Myocyte (in vitro differentiated cells): ENCODE data around the gene DISP2. TPM values are rescaled to one million over a fixed set of nuclear protein-coding genes. Genes with fewer than 3 reads are reported as not detected.

Source experiments
- DNase-seq: peaks from one replicate; pipeline ENCODE4 v3.0.0-alpha.2; 2012; ENCODE audit warnings: low read depth
- polyA plus RNA-seq: library from polyadenylated mRNA; unstranded; fragments of >200 nt; gene quantifications from one replicate; pipeline ENCODE4 v1.2.1, GENCODE V29; 2012; ENCODE audit warnings: missing spikeins
- total RNA-seq: library from RNA; depleted of rRNA; stranded (reverse); fragments of >200 nt; gene quantifications from 2 replicates; pipeline ENCODE4 v1.2.3, GENCODE V29; 2014

The DISP2 gene, protein sequence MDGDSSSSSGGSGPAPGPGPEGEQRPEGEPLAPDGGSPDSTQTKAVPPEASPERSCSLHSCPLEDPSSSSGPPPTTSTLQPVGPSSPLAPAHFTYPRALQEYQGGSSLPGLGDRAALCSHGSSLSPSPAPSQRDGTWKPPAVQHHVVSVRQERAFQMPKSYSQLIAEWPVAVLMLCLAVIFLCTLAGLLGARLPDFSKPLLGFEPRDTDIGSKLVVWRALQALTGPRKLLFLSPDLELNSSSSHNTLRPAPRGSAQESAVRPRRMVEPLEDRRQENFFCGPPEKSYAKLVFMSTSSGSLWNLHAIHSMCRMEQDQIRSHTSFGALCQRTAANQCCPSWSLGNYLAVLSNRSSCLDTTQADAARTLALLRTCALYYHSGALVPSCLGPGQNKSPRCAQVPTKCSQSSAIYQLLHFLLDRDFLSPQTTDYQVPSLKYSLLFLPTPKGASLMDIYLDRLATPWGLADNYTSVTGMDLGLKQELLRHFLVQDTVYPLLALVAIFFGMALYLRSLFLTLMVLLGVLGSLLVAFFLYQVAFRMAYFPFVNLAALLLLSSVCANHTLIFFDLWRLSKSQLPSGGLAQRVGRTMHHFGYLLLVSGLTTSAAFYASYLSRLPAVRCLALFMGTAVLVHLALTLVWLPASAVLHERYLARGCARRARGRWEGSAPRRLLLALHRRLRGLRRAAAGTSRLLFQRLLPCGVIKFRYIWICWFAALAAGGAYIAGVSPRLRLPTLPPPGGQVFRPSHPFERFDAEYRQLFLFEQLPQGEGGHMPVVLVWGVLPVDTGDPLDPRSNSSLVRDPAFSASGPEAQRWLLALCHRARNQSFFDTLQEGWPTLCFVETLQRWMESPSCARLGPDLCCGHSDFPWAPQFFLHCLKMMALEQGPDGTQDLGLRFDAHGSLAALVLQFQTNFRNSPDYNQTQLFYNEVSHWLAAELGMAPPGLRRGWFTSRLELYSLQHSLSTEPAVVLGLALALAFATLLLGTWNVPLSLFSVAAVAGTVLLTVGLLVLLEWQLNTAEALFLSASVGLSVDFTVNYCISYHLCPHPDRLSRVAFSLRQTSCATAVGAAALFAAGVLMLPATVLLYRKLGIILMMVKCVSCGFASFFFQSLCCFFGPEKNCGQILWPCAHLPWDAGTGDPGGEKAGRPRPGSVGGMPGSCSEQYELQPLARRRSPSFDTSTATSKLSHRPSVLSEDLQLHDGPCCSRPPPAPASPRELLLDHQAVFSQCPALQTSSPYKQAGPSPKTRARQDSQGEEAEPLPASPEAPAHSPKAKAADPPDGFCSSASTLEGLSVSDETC (N-terminal part only)
- 1.6 and 3.5 TPM in 2 replicates for total RNA-seq
- 3.1 TPM for polyA plus RNA-seq

DNA sequence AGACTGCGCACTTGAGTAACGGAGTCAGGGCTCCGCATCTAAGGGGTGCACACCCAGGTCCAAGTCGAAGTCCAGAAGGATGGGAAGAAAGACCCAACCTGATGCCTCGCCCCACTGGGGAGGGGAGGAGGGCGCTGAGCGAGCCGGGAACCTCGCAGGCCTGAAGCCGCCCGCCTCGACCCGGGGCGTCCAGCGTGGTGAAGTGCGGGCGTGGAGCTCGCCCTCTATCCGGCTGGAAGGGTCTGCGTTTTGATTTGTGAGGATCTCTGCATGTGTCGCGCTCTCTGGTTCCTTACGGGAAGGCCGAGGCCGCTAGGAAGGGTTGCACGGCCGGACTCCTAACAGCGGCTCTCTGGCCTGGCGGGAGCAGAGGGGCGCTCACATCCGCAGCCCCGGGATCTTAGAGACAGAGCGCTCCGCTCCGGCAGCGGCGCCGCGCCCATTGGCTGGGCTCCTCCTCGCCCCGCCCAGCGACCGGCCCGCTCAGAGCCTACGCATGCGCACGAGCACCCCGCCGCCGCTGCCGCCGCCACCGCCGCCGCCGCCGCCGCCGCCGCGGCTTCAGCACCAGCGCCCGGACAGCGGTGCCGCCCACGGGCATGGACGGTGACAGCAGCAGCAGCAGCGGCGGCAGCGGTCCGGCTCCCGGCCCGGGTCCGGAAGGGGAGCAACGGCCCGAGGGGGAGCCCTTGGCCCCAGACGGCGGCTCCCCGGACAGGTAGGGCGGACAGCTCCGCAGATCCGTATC is at the start of gene DISP2:
Gene DISP2 (plus strand): TSS at position 497 of the 748 bp plus-strand sequence. CDS start 103 bp downstream, at position 600.
- DNase-seq, result peak; percentile 83

GRCh38 chr15:40309344-40309862 is 48.6 kb upstream of the DISP2 start:
- no peak for DNase-seq

DNA sequence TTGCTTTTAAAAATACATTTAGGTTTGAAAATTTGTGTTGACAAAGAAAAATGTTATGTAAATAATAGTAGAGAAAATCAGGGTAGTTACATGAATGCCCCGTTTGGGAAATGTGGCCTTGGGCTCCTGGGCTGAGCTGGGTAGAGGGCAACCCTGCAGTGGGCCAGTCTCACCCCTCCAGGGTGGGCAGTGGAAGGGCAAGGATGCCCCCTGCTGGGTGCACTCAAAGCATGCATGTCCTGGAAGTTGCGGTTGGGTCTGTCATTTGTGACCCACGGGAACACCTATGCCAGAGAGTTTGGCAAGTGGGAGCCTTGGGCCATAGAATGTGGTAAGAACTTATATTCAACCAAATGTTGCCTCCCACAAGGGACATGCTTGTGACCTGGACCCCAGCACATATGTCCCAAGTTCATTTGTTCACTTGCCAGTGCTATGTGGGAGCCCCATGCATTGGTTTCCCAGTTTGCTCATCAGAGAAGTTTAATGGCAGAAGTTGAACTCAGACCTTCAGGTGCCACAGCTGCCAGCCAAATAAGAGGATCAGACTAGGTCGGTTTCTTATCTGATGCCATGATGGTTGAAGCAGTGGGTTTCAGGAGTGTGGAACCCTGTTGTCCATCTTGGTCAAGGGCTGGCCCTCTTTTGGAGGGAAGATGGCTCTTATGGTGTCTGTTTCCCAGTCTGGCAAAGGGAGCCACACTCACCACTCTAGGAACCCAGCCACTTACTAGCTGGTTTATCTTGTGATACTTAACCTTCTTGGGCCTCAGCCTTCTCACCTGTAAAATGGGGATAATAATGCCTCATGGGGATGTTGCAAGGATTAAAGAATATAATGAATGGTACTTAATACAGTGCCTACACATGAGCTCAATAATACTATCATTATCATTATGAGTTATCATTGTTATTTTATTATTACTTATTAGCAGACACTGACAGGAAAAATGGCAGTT is 47.7 kb upstream of the DISP2 start:
- DNase-seq, result no peak

- no peak for DNase-seq
These were observed 47.0 kb upstream of the DISP2 start for GRCh38 chr15:40310993-40311392.

DNA sequence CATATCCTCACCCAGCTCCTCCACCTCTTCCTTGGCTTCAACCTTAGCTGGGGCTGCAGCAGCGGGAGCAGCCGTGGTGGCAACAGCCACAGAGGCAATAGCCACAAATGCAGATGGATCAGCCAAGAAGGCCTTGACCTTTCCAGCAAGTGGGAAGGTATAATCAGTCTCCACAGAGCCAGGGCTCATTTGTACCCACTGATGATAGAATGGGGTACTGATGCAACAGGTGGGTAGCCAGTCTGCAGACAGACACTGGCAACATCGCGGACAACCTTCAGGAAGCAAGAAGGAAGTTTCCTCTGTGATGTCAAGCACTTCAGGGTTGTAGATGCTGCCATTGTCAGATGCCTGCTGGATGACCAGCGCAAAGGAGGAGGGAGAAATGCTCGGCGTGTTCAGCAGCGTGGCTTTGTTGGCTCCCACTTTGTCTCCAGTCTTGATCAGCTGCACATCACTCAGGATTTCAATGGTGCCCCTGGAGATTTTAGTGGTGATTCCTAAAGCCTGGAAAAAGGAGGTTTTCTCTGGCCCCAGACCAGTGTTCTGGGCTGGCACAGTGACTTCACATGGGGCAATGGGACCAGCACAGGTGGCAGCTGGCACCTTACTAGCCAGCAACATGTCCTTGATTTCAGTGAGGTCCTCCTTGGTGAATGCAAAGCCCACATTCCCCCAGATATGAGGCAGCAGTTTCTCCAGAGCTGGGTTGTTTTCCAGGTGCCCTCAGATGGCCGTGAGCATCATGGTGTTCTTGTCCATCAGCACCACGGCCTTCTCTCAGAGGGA is 45.5 kb upstream of the DISP2 start:
- no peak for DNase-seq

DNA sequence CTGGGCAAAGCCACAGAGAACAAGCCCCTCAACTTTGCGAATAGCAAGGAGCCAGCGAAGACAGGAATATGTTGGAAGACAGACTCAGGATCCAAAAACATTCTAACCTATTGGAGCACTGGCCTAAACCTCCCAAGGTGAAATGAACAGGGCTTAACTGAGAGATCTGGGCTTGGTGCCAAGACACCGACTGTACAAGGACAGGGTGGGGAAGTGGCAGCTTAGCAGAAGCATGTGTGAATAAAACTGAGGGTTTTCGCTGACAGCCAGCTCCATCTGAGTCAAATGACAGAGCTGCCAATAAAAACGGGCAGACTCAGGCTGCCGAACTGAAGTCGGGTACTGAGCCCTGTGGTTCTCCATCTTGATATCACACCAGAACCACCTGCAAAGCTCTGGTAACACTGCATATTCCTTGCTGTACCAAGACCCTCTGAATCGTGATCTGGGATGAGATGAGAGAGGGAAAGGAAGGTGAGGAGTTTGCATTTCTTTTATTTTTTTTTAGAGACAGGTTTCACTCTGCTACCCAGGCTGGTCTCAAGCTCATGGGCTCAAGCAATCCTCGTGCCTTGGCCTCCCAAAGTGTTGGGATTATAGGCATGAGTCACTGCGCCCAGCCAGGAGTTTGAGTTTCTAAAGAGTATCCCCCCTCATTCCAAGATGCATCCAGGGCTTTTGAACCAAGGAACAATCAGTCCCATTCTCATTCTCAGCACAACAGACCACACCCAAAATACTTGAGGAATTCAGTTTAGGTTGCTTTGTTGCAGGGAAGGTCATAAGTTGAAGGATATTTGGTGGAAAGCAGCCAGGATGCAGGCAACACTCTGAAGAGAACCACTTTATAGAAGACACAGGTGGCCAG is 44.3 kb upstream of the DISP2 start:
- peak; percentile 55 for DNase-seq

GRCh38 chr15:40314723-40315276 is 43.2 kb upstream of the DISP2 start:
- DNase-seq, result no peak

DNA sequence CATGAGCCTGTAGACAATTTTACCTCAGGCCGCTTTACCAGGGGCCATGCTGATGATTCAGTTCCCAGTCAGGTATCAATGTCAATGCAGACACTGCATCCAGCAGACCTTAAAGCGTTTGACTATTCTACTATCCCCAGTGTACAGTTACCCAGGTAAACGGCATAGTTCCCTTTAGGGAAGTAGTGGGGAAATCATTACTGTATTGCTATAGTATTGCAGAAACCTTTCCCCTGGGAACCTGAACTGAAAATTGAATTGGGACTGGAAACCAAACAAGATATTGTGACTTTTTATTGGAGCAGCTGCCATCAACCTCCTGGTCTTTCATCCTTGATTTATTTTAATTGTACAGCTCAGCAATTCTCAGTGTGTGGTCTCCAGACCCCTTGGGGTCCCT is 41.1 kb upstream of the DISP2 start:
- no peak for DNase-seq

DNA sequence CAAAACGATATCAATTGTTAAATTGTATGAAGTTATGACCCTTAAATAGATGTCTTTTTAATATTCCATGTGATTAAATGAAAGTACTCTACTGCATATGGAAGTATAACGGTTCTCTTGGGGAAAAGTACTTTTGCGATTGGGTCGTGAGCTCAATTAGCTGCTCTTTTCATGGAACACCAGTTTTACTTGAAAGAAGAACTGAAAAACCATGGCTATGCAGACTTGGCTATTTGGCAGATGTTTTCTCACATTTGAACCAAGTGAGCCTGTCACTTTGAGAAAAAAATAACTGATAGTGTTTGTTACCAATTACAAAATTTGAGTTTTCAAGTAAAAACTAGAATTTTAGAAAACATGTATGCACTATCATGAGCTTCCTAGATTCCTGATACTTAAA is 40.4 kb upstream of the DISP2 start:
- DNase-seq, result no peak

GRCh38 chr15:40320409-40320808 is 37.6 kb upstream of the DISP2 start:
- no peak for DNase-seq

DNA sequence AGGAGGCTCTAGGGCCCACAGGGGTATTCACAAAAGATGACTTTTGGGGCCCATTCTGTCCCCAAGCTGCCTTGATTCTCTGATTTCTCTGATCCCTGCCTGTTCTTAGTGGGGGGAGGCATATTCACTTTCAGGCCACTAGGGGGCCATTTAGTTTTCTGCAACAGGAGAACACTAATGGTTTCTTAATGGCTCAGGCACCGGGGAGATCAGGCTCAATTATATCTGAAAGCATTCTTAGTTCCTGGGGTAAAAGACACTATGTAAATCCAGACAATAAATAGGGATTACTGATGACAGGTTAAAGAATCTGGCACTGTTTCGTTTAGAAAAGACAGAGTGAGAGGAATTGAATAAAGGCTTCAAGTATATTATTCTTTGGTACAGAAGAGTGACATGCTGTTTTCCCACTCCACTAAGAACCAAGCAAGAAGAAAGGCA is 37.1 kb upstream of the DISP2 start:
- DNase-seq, result peak; percentile 75

DNA sequence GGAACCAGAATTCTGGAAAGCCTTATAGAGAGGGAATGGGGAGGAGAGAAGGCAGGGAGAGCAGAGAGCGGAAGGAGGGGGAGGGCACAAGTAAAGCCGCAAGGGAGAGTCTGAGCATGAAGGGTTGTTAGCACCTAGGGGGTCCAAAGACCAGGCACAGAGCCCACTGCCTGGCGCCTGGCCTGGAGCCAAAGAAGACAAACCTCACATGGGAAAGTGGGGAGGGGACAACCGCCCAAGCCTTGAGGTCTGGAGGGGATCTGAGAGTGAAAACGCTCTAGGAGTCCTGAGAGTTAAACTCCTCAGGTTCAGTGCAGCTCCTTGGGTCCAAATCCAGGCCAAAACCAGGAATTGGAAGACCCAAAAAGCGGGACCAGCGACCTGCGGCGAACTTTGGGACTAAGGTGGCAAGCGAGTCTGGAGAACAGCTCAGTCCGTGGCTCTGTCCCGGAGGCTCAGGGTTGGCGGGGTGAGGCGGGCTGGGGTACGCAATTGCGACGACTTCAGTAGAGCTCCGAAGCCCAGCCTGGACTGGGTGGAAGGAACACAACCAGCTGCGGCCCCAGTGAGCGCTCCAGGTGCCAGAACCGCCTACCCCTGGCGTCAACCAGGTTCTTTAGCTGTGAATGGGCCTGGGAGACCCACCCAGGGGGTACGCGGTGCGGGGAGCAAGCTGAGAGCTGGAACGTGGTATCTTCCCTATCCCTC is 35.3 kb upstream of the DISP2 start:
- DNase-seq, result no peak

GRCh38 chr15:40323239-40323952 is 34.6 kb upstream of the DISP2 start, which contains the start of gene INAFM2:
Gene INAFM2, plus strand, starts transcription at chr15:40323692. Its CDS starts 364 bp downstream, at chr15:40324056.
- peak; percentile 96 for DNase-seq

- DNase-seq, result no peak
These were observed 33.8 kb upstream of the DISP2 start for GRCh38 chr15:40323953-40324937.
